GM18517 (cell line): ENCODE data around the gene MZF1.

Experiments used
- ATAC-seq: cut with Tn5 transposase; IDR thresholded peaks from one replicate; pipeline ENCODE4 v1.9.1; 2021; ENCODE audit warnings: mild to moderate bottlenecking, moderate library complexity; ENCODE audit not compliant: unreplicated experiment

MZF1 gene

GRCh38 chr19:58556622-58557220, 16.4 kb downstream of the MZF1 start:
- no peak for ATAC-seq

- no peak for ATAC-seq
Observed at GRCh38 chr19:58555920-58556621, 17.1 kb downstream of the MZF1 start.

GRCh38 chr19:58555369-58555885, 17.7 kb downstream of the MZF1 start:
- ATAC-seq, result no peak

GRCh38 chr19:58554494-58555368, 18.4 kb downstream of the MZF1 start, which contains the start of gene CHMP2A:
TSS of gene CHMP2A (minus strand) at chr19:58555105. CDS start at chr19:58554212, 893 bp downstream.
- ATAC-seq, result no peak

- no peak for ATAC-seq
Observed at GRCh38 chr19:58553799-58554493, 19.2 kb downstream of the MZF1 start.

- ATAC-seq, result no peak
Observed at GRCh38 chr19:58552655-58553054, 20.5 kb downstream of the MZF1 start.

- no peak for ATAC-seq
Observed at GRCh38 chr19:58551577-58552471, 21.3 kb downstream of the MZF1 start.

- ATAC-seq, result no peak
Observed at GRCh38 chr19:58551123-58551497, 22.0 kb downstream of the MZF1 start.

GRCh38 chr19:58550362-58551122, 22.6 kb downstream of the MZF1 start:
- ATAC-seq, result no peak

- ATAC-seq, result no peak
Observed at GRCh38 chr19:58549664-58550361, 23.3 kb downstream of the MZF1 start.

GRCh38 chr19:58548859-58549663, 24.1 kb downstream of the MZF1 start:
- no peak for ATAC-seq

- no peak for ATAC-seq
Observed at GRCh38 chr19:58547323-58548312, 25.5 kb downstream of the MZF1 start.

GRCh38 chr19:58546019-58546530, 27.1 kb downstream of the MZF1 start:
- ATAC-seq, result no peak

- no peak for ATAC-seq
Observed at GRCh38 chr19:58545286-58546018, 27.7 kb downstream of the MZF1 start.

GRCh38 chr19:58544591-58545285, 28.4 kb downstream of the MZF1 start:
- peak; percentile 44 for ATAC-seq
